A673 (cell line): ENCODE data around the gene MYO1E. TPM values are rescaled to one million over a fixed set of nuclear protein-coding genes. Genes with fewer than 3 reads are reported as not detected.

Experiments
- BruUV-seq: library from RNA; stranded (reverse); fragments of 400-500 nt; replicated peaks from 2 replicates; lab custom pipeline; 2021; lab: Mats Ljungman, UMichigan
- CTCF ChIA-PET: fragments of 300-600 bp; sonication (Branson Sonifier 250); formaldehyde crosslinking; loops from one replicate; lab custom pipeline; 2022; ENCODE audit warnings: antibody characterized with exemption; lab: Charles Lee
- POLR2A ChIA-PET: fragments of 300-600 bp; sonication (Branson Sonifier 250); formaldehyde crosslinking; loops from one replicate; lab custom pipeline; 2022; ENCODE audit warnings: antibody characterized with exemption; ENCODE audit not compliant: low non-redundant PET; lab: Charles Lee
- DNase-seq: peaks from one replicate; pipeline ENCODE4 v3.0.0-alpha.2; 2015; ENCODE audit warnings: low spot score
- H3K27ac ChIP-seq: fragments of 200-600 bp; sonication (generic); 2 replicates; pipeline ENCODE4 v1.5.1; 2016; ENCODE audit warnings: mixed run types, low read depth, mild to moderate bottlenecking, mixed read lengths, antibody characterized with exemption, low read length; ENCODE audit not compliant: poor library complexity, severe bottlenecking
- H3K27me3 ChIP-seq: fragments of 200-600 bp; sonication (generic); replicated peaks from 2 replicates; pipeline ENCODE4 v1.6.1; 2017; ENCODE audit warnings: mixed run types, low read depth, mild to moderate bottlenecking, mixed read lengths, antibody characterized with exemption, low read length; ENCODE audit not compliant: insufficient read depth, poor library complexity
- H3K36me3 ChIP-seq: fragments of 200-600 bp; sonication (generic); 2 replicates; pipeline ENCODE4 v1.6.1; 2016; ENCODE audit warnings: mixed run types, mild to moderate bottlenecking, mixed read lengths, antibody characterized with exemption, low read length; ENCODE audit not compliant: insufficient read depth, poor library complexity, severe bottlenecking
- H3K4me1 ChIP-seq: fragments of 200-600 bp; sonication (generic); 2 replicates; pipeline ENCODE4 v1.6.1; 2017; ENCODE audit warnings: mixed run types, mild to moderate bottlenecking, mixed read lengths, antibody characterized with exemption, low read length; ENCODE audit not compliant: insufficient read depth, poor library complexity, severe bottlenecking
- H3K4me3 ChIP-seq: fragments of 200-600 bp; sonication (generic); 2 replicates; pipeline ENCODE4 v1.5.1; 2016; ENCODE audit warnings: low read depth, mixed run types, mild to moderate bottlenecking, mixed read lengths, low read length; ENCODE audit not compliant: poor library complexity, severe bottlenecking
- H3K9me3 ChIP-seq: fragments of 200-600 bp; sonication (generic); 2 replicates; pipeline ENCODE4 v1.6.1; 2016; ENCODE audit warnings: mixed run types, low read depth, mild to moderate bottlenecking, mixed read lengths, antibody characterized with exemption, low read length; ENCODE audit not compliant: poor library complexity, severe bottlenecking
- CTCF ChIP-seq: fragments of 300-800, 200-600 bp; sonication (generic); conservative IDR thresholded peaks from 2 replicates; pipeline ENCODE4 v1.5.1; 2017; ENCODE audit warnings: low read depth, mild to moderate bottlenecking, antibody characterized with exemption, low read length, moderate library complexity, mixed read lengths
- EZH2 ChIP-seq: fragments of 200-600 bp; sonication (generic); IDR thresholded peaks from 2 replicates; pipeline ENCODE4 v1.6.1; 2017; ENCODE audit warnings: borderline replicate concordance, low read depth, mild to moderate bottlenecking, mixed read lengths, antibody characterized with exemption, low read length; ENCODE audit not compliant: poor library complexity, severe bottlenecking
- intact Hi-C: fragments of 100-400 bp; cut with micrococcal nuclease; formaldehyde crosslinking; loops from one replicate; pipeline ENCODE4 v1.10.0; 2022; ENCODE audit not compliant: unreplicated experiment
- total RNA-seq: library from RNA; stranded (reverse); gene quantifications from 2 replicates; pipeline ENCODE4 v1.2.3, GENCODE V29; 2021

The MYO1E gene
- total RNA-seq, 1 experiment from 2014 or later: 7.9 TPM

GRCh38 chr15:59268168-59268851, 104.4 kb downstream of the MYO1E start:
- POLR2A ChIA-PET: no interaction called here
- H3K27ac ChIP-seq: no peak overlapping the region

GRCh38 chr15:59266028-59266427, 106.6 kb downstream of the MYO1E start:
- BruUV-seq: no TSS peak
- Histone ChIP-seq H3K9me3 (no peaks in the 10 kb centered on the region), H3K4me3 (no peak overlapping the region), H3K4me1 (no peaks in the 10 kb centered on the region), H3K36me3 (no peaks in the 10 kb centered on the region), H3K27me3 (no peaks in the 10 kb centered on the region), H3K27ac (no peak overlapping the region)
- POLR2A ChIA-PET: no interaction called here
- intact Hi-C loops: no loop called here
- no peak for TF ChIP-seq CTCF
- TF ChIP-seq EZH2: no peak
- CTCF ChIA-PET: no interaction called here
- no peak for DNase-seq

More at GRCh38 chr15:59268168-59268851, 104.4 kb downstream of the MYO1E start:
- Histone ChIP-seq H3K4me3 (no peak overlapping the region), H3K27me3 (no peaks in the 10 kb centered on the region), H3K9me3 (no peaks in the 10 kb centered on the region), H3K4me1 (no peaks in the 10 kb centered on the region), H3K36me3 (no peaks in the 10 kb centered on the region)
- intact Hi-C loops: no loop called here
- no peak for TF ChIP-seq CTCF
- no peak for TF ChIP-seq EZH2
- CTCF ChIA-PET: no interaction called here
- no TSS peak for BruUV-seq
- no peak for DNase-seq

- no peaks in the 10 kb centered on the region for H3K27me3 ChIP-seq
- DNase-seq: no peak
- H3K36me3 ChIP-seq: no peaks in the 10 kb centered on the region
- no peak overlapping the region for H3K27ac ChIP-seq
- no TSS peak for BruUV-seq
- intact Hi-C loops: no loop called here
- ChIA-PET POLR2A (no interaction called here), CTCF (no interaction called here)
- H3K4me1 ChIP-seq: no peaks in the 10 kb centered on the region
- TF ChIP-seq EZH2: no peak
- no peak for TF ChIP-seq CTCF
- H3K4me3 ChIP-seq: no peak overlapping the region
- H3K9me3 ChIP-seq: no peaks in the 10 kb centered on the region
These were observed 110.4 kb downstream of the MYO1E start for GRCh38 chr15:59262316-59262715.
